ENCODE results near the gene SI. TPM values are rescaled to one million over a fixed set of nuclear protein-coding genes. Genes with fewer than 3 reads are reported as not detected.
"Not testable (repeated sequence)": the region's sequence is repeated elsewhere in the genome, so short reads cannot be mapped to it uniquely, and the experiment has no call there.

Gene SI
- not detected for total RNA-seq

DNA sequence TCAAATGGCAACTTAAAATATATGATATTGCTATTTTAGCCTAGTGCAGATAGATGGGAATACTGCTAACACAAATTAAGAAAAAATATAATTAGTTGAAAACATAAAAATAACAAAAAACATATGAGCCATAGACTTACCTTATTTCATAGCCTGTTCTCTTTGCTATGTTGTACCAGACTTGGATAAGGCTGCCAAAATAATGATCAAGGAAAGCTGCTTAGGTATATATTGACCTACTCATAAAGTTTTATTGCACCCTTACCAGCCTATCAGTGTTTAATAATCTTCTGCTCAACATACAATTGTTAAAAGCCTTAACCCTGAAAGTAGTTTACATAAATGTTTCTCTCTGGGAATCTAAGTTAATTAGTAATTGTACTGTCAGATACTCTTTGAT lies at the start of gene SI:
SI (minus strand) TSS at position 204 of the 400 bp plus-strand sequence. CDS start 2,484 bp downstream, outside the sequence.
- ChIA-PET CTCF (no interaction called here), POLR2A (no interaction called here)

DNA sequence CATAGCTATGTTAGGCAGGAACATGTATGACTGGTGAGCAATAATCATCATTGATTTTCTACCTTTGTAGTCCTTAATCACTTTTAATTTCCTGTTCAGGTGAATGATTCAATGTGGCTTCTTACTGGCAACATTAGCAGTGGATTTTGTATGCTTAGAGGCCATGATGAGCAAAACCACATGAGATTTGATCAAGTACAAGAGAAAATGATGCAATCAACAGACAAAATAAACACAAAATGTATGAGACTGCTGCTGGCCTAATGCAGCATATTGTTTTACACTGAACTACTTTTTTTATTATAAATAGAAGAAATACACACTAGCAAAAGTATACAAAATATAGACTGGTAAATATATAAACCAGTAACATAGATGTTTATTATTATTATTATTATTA lies 47.5 kb upstream of the SI start:
- ChIA-PET CTCF (no interaction called here), POLR2A (no interaction called here)

DNA sequence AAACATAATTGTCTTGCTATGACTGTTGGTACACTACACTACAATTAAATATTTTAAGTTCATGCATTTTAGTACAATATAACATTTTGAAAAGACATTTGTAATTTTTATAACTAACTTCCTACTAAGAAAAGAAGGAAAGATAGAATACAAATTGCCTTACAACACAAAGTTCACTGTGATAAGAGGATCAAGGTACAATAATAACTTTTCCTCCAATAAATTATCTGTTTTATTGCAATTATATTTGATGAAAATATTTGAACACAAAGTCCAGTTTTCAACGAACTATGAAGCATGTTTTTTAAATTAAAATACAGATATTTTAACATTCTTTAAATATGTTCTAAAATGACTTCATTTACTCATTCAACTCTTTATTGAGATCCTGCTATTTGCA lies 33.1 kb upstream of the SI start:
- ChIA-PET POLR2A (no interaction called here), CTCF (no interaction called here)

DNA sequence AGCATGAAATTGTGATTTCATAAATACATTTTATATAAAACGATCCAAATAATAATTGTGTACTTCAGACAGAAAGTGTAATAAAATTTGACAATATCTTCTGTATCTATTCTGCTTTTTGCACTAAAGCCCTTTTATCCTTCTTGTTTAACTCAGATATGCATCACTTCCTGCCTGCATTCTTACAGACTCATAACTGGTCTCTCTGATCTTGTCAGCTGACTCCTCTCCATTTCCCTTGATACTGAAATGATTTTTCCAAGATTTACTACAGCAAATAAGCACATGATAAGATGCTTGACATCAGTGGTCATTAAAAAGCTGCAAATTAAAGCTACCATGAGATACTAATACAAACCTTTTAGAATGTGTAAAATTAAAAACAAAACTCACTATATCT lies 25.3 kb upstream of the SI start:
- CTCF ChIA-PET, result no interaction called here
- POLR2A ChIA-PET, result no interaction called here

DNA sequence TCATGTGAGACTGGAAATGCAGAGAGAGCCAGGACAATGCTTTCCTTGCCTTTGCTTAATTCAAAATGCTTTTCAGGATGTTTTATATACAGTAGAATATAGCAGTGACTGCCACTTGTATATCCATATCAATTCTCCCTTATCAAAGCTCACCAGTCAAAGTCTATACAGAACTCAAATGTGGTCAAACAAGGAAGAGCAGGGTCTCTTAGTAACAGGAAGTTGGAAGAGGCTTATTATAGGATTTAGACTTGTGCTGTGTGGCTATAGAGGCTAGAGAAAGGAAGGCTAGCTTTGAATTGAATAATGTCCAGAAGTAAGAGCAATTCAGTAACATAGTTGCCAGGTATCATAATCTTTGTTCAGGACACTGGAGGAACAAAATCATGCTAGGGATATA lies 4.4 kb upstream of the SI start:
- ChIA-PET POLR2A (no interaction called here), CTCF (no interaction called here)

DNA sequence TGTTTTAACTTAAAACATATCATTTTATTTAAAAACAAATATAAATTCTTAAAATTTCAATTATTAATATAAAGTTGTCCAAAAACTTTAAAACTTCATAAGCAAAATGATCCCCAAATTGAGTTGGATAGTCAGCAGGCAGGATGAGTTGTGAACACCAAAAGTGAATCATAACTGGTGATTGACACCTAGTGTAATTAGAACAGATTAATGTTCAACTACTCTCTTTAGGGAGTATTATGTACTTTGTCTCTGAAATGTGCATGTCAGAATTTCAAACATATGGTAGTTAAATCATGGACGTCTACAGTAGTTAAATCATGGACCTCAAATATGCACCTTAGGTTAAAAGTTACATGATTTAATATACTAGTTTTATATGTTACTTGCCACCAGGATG lies 2.9 kb upstream of the SI start:
- ChIA-PET POLR2A (no interaction called here), CTCF (no interaction called here)

DNA sequence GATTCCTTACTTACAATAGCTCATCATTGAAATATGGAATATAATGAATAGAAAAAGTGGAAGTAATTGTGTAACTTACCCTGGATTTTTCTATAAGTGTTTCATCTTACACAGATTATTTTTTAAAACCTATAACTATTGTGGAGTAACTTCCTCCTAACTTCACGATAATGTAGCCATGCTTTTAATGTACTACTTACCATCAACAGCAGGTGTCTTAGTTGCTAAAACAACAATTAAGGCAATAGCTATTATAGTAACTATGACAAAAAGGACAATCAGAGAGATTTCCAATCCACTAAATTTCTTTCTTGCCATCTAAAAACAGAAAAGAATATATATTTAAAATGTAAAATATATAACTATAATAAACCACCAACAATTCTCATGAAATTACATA lies 2.6 kb downstream of the SI start:
- ChIA-PET POLR2A (no interaction called here), CTCF (no interaction called here)

DNA sequence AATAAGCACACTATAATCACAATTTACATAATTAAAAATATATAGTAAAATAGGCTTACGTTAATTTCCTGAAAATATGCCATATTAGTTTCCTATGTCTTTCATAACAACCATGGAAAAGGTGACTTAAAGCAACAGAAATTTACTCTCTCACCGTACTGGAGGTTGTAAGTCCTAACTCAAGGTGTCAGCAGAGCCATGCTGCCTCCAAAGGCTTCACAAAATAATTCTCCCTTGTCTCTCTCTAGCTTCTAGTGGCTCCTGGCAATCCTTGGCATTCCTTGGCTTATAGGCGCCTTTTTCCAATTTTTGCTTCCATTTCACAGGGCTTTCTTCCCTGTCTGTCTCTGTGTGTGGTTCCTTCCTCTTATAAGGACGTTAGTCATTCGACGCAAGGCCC lies 7.6 kb downstream of the SI start:
- CTCF ChIA-PET, result no interaction called here
- POLR2A ChIA-PET, result no interaction called here

DNA sequence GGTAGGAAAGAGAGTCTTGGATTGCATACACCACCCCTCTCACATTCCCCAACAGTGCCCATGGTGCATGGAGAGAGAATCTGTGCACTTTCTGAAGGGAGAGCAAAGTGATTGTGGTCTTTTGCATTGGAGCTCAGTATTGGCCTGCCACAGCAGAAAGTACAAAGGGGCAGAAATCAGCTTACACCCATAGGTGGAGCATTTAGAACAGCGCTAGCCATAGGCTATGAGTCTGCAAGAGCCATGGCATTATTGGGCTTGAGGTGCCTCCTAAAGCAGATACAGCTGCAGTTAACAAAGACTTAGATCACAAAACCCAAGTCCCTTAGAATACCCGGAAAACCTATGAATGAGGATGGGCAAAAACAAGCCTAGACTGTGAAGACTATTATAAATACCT lies 21.8 kb downstream of the SI start:
- ChIA-PET CTCF (no interaction called here), POLR2A (no interaction called here)

DNA sequence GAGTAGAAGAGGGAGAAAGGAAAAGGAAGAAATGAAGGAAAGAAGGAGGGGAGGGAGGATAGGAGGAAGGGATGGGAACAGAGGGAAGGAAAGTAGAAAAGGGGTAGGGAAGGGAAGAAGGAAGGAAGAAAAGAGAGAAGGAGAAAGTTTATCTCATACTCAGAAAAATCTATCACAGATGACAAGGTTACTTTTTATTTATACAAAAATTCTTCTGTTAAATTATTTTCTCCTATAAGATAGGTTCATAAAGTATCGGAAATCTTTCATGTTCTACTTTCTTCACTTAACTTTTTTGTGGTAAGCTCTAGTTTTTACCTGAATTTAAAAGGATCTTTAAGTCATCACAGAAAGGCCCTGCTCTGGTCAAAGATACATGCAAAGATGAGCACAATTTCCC lies 38.1 kb downstream of the SI start:
- ChIA-PET POLR2A (no interaction called here), CTCF (no interaction called here)

DNA sequence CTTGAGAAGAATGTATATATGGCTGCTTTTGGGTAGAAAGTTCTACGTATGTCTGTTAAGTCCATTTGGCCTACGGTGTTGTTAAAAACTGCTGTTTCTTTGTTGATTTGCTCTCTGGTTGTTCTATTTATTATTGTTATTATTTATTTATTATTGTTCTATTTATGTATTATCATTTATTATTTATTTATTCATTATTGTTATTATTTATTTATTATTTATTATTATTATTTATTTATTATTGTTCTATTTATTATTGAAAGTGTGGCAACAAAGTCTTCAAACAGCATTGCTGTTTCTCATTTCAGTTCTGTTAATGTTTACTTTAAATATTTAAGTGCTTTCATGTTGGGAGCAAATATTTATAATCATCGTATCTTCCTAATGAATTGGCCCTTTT lies 66.7 kb downstream of the SI start:
- CTCF ChIA-PET, result no interaction called here
- POLR2A ChIA-PET, result no interaction called here

DNA sequence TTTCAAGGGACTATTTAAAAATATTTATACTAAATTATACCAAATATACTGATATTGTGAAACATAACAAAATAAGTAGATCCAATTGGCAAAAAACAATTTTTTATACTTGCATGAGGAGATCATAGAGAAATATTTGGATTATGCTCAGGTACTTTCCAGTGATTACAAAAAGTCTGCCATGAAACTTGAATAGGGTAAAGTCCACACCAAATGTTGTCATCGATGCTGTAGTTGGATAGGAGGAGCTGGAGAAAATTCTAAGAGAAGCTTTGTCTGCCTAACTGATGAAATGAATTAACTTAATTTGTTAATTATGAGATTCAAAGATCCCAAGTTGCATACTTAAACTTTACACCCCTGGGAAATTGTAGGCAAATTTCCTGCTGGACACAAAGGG lies 93.3 kb downstream of the SI start:
- POLR2A ChIA-PET, result no interaction called here

DNA sequence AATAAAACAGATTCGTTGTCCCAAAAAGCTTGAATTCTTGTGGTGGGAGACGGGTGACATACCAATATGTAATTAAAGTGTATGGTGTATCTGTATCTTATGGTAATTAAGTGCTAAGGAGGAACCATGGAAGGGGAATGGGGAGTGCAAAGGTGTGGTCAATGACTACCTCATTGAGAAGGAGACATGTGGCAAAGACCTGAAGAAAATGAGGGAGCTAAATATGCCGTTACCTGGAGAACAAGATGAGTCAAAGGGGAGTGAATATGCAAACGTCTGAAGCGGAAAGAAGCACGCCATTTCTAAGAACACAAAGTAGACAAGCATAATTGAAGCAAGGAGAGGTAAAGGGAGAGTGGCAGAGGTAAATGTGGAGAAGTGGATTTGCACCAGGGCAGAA lies 115.7 kb downstream of the SI start:
- CTCF ChIA-PET, result no interaction called here

More for the DNA sequence above, 93.3 kb downstream of the SI start:
- CTCF ChIA-PET, result no interaction called here

DNA sequence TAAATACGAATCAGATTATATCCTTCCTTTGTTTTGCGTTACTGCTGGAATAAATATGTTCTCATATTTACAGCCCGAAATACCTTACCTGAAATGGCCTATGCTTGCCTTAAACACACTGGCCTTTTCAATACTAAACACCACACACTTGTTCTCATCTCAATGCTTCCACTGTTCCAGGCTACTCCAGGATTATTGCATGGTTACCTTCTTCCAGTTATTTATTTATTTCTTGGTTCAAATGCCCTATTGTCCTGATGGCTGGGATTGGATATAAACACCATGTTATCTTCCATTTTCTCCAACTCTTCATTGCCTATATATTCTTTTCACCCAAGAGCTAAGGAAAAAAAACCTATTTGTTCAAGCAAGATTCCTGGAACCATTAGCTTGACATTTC lies 125.3 kb downstream of the SI start:
- CTCF ChIA-PET, result interaction anchor here (0.5 kb wide), 1 partner anchor 20 kb away, joined by 3 read pairs; no protein-coding TSS in a partner anchor
- POLR2A ChIA-PET, result no interaction called here

More for the DNA sequence above, 115.7 kb downstream of the SI start:
- POLR2A ChIA-PET, result no interaction called here

DNA sequence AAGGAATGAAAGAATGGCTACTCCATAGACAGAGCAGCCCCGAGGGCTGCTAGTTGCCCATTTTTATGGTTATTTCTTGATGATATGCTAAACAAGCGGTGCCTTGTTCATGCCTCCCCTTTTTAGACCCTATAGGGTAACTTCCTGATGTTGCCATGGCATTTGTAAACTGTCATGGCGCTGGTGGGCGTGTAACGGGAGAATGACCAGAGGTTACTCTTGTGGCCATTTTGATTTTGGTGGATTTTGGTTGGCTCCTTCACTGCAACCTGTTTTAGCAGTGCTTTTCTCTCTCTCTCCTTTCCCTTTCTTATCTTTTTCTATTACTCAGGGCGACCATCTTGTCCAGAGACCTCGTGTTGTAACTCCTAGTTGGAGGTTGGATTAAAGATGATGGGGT lies 126.9 kb downstream of the SI start:
- CTCF ChIA-PET, POLR2A ChIA-PET: not testable (repeated sequence)

DNA sequence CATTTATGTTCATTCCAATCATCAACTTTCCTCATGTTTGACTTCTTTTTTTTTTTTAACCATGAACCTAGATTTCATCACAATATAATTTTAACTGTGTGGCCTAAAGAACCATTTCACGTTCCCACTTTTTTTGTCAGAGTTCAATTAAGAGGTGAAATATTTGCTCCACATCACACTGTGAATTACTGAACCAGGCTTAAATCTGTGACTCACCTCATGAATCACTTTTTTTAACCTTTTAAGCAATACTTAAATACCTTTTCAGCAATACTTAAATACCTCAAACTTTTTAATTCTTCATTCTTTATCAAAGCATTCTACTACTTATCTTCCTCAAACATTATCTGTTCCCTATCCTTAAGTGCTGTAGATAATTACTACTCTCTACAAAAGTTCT lies 137.6 kb downstream of the SI start:
- POLR2A ChIA-PET, result no interaction called here
- CTCF ChIA-PET, result no interaction called here

DNA sequence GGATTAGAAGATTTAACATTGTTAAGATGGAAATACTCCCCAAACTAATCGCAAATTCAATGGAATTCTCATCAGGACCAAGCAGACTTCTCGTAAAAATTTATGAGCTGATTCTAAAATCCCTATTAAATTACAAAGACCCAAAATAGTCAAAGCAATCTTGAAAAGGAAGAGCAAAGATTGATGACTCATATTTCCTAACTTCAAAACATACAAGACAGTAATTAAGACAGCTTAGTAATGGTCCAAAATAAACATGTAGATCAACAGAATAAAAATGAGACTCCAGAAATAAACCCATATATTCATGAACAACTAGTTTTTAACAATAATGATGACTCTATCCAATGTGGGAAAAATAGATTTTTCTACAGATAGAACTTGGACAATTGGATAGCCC lies 148.7 kb downstream of the SI start:
- ChIA-PET POLR2A (no interaction called here), CTCF (no interaction called here)

Other genes with a start within 250 kb of the SI start
- gene SLITRK3, start 117.9 kb upstream of the SI start, total RNA-seq, result not detected

All from activated CD8-positive, alpha-beta memory T cell treated with anti-CD3 and anti-CD28 coated beads for 36 hours (primary cell).